IMR-90 (cell line): Measurements from ENCODE around the gene CCR5AS.

ENCODE experiments used
- ATAC-seq: fragments of 200-7000 bp; cut with Tn5 transposase; 2 replicates; pipeline ENCODE4 v1.9.1; 2020; ENCODE audit warnings: low read depth, mild to moderate bottlenecking, moderate library complexity
- BruUV-seq: library from RNA; stranded (reverse); fragments of 400-500 nt; replicated peaks from 2 replicates; lab custom pipeline; 2021; lab: Mats Ljungman, UMichigan
- CTCF ChIA-PET: fragments of 300-600 bp; formaldehyde crosslinking; extraction: SDS; loops from one replicate; lab custom pipeline; 2021; ENCODE audit warnings: antibody characterized with exemption; lab: Yijun Ruan, JAX
- POLR2A ChIA-PET: fragments of 300-600 bp; sonication (Branson Sonifier 250); formaldehyde crosslinking; loops from one replicate; lab custom pipeline; 2022; ENCODE audit warnings: antibody characterized with exemption; ENCODE audit not compliant: unreplicated experiment; lab: Charles Lee
- DNase-seq: peaks from one replicate; pipeline ENCODE4 v3.0.0; 2013
- H2AFZ ChIP-seq: replicated peaks from 2 replicates; pipeline ENCODE3; 2013; ENCODE audit warnings: low read length, mild to moderate bottlenecking; ENCODE audit not compliant: poor library complexity
- H2AK5ac ChIP-seq: 2 replicates; pipeline ENCODE4 v1.6.1; 2013; ENCODE audit warnings: low read depth, low read length, inconsistent platforms
- H2AK9ac ChIP-seq: replicated peaks from 2 replicates; pipeline ENCODE3; 2013; ENCODE audit warnings: mild to moderate bottlenecking, low read depth, low read length, moderate library complexity; ENCODE audit not compliant: poor library complexity
- H2BK120ac ChIP-seq: 2 replicates; pipeline ENCODE4 v1.6.1; 2013; ENCODE audit warnings: low read depth, low read length, inconsistent platforms
- H2BK15ac ChIP-seq: 3 replicates; pipeline ENCODE4 v1.6.1; 2013; ENCODE audit warnings: low read depth, low read length, inconsistent platforms
- H2BK20ac ChIP-seq: 2 replicates; pipeline ENCODE4 v1.6.1; 2013; ENCODE audit warnings: low read depth, mild to moderate bottlenecking, inconsistent platforms, low read length, moderate library complexity
- H2BK5ac ChIP-seq: 2 replicates; pipeline ENCODE4 v1.6.1; 2013; ENCODE audit warnings: mild to moderate bottlenecking, low read depth, low read length, inconsistent platforms; ENCODE audit not compliant: poor library complexity, severe bottlenecking
- H3K14ac ChIP-seq: replicated peaks from 2 replicates; pipeline ENCODE4 v1.6.1; 2013; ENCODE audit warnings: low read depth, low read length, inconsistent platforms
- H3K18ac ChIP-seq: 2 replicates; pipeline ENCODE4 v1.6.1; 2013; ENCODE audit warnings: low read depth, low read length, control low read depth
- H3K23ac ChIP-seq: 2 replicates; pipeline ENCODE4 v1.6.1; 2013; ENCODE audit warnings: low read depth, low read length, inconsistent platforms
- H3K27ac ChIP-seq: 2 replicates; pipeline ENCODE4 v1.5.1; 2013; ENCODE audit warnings: mild to moderate bottlenecking, control low read depth, low read length; ENCODE audit not compliant: insufficient read depth
- H3K27me3 ChIP-seq: 2 replicates; pipeline ENCODE4 v1.6.1; 2013; ENCODE audit warnings: low read length; ENCODE audit not compliant: control insufficient read depth, insufficient read depth
- H3K36me3 ChIP-seq: 2 replicates; pipeline ENCODE4 v1.6.1; 2013; ENCODE audit warnings: low read length, mixed read lengths; ENCODE audit not compliant: control insufficient read depth, insufficient read depth
- H3K4ac ChIP-seq: 2 replicates; pipeline ENCODE4 v1.6.1; 2013; ENCODE audit warnings: low read depth, low read length, inconsistent platforms
- H3K4me1 ChIP-seq: 2 replicates; pipeline ENCODE4 v1.6.1; 2013; ENCODE audit warnings: low read length, mixed read lengths; ENCODE audit not compliant: control insufficient read depth, insufficient read depth
- H3K4me2 ChIP-seq: 2 replicates; pipeline ENCODE4 v1.6.1; 2013; ENCODE audit warnings: low read depth, mild to moderate bottlenecking, control low read depth, low read length, moderate library complexity
- H3K4me3 ChIP-seq: 2 replicates; pipeline ENCODE4 v1.5.1; 2013; ENCODE audit warnings: low read depth, mild to moderate bottlenecking, control low read depth, low read length, moderate library complexity; ENCODE audit not compliant: insufficient read depth
- H3K56ac ChIP-seq: 2 replicates; pipeline ENCODE4 v1.6.1; 2013; ENCODE audit warnings: low read length, inconsistent platforms; ENCODE audit not compliant: insufficient read depth; ENCODE audit errors: extremely low read depth
- H3K79me1 ChIP-seq, 2 experiments: 2 replicates each; pipeline ENCODE4 v1.6.1; 2013; ENCODE audit warnings: low read length in 2 of 2, inconsistent platforms in 1 of 2, low read depth in 1 of 2
- H3K9ac ChIP-seq: 2 replicates; pipeline ENCODE4 v1.6.1; 2013; ENCODE audit warnings: low read depth, low read length, control low read depth
- H3K9me1 ChIP-seq: 2 replicates; pipeline ENCODE4 v1.6.1; 2013; ENCODE audit warnings: low read length, inconsistent platforms; ENCODE audit not compliant: insufficient read depth
- H3K9me3 ChIP-seq: 2 replicates; pipeline ENCODE4 v1.6.1; 2013; ENCODE audit warnings: low read length; ENCODE audit not compliant: control insufficient read depth, insufficient read depth
- H4K20me1 ChIP-seq: 2 replicates; pipeline ENCODE4 v1.6.1; 2013; ENCODE audit warnings: low read length, inconsistent platforms; ENCODE audit not compliant: insufficient read depth
- H4K5ac ChIP-seq: 2 replicates; pipeline ENCODE4 v1.6.1; 2013; ENCODE audit warnings: mild to moderate bottlenecking, low read depth, low read length, control low read depth
- H4K8ac ChIP-seq, 2 experiments: 2 replicates each; pipeline ENCODE4 v1.6.1; 2013; ENCODE audit warnings: low read depth in 2 of 2, low read length in 2 of 2, control low read depth in 1 of 2, inconsistent platforms in 1 of 2
- H4K91ac ChIP-seq: 2 replicates; pipeline ENCODE4 v1.6.1; 2013; ENCODE audit warnings: low read depth, low read length, inconsistent platforms; ENCODE audit not compliant: insufficient read depth
- BHLHE40 ChIP-seq: fragments of 150-350 bp; IDR thresholded peaks from 2 replicates; pipeline ENCODE4 v1.6.1; 2016; ENCODE audit warnings: mild to moderate bottlenecking, low read depth, low read length
- CEBPB ChIP-seq: IDR thresholded peaks from 2 replicates; pipeline ENCODE4 v1.6.1; 2012; ENCODE audit warnings: low read depth, low read length, improper control_type of control experiment
- CHD1 ChIP-seq: IDR thresholded peaks from 2 replicates; pipeline ENCODE4 v1.6.1; 2012; ENCODE audit warnings: low read depth, low read length, improper control_type of control experiment
- CTCF ChIP-seq: conservative IDR thresholded peaks from 2 replicates; pipeline ENCODE4 v1.5.1; 2012; ENCODE audit warnings: mild to moderate bottlenecking, low read depth, low read length, improper control_type of control experiment
- ELK1 ChIP-seq: fragments of 150-350 bp; IDR thresholded peaks from 2 replicates; pipeline ENCODE4 v1.6.1; 2016; ENCODE audit warnings: low read depth, mild to moderate bottlenecking, low read length, moderate library complexity, borderline replicate concordance
- FOS ChIP-seq: fragments of 150-350 bp; IDR thresholded peaks from 2 replicates; pipeline ENCODE4 v1.6.1; 2016; ENCODE audit warnings: low read depth, low read length
- MAFK ChIP-seq: IDR thresholded peaks from 2 replicates; pipeline ENCODE4 v1.6.1; 2012; ENCODE audit warnings: low read depth, low read length, improper control_type of control experiment
- MAZ ChIP-seq: IDR thresholded peaks from 2 replicates; pipeline ENCODE4 v1.6.1; 2012; ENCODE audit warnings: low read depth, mild to moderate bottlenecking, low read length, improper control_type of control experiment, moderate library complexity, borderline replicate concordance
- MXI1 ChIP-seq: IDR thresholded peaks from 2 replicates; pipeline ENCODE4 v1.6.1; 2012; ENCODE audit warnings: low read depth, mild to moderate bottlenecking, low read length, moderate library complexity, borderline replicate concordance
- NFE2L2 ChIP-seq: fragments of 150-350 bp; IDR thresholded peaks from 2 replicates; pipeline ENCODE4 v1.6.1; 2016; ENCODE audit warnings: low read depth, mild to moderate bottlenecking, low read length
- POLR2A ChIP-seq: IDR thresholded peaks from 2 replicates; pipeline ENCODE4 v1.6.1; 2012; ENCODE audit warnings: mild to moderate bottlenecking, low read depth, low read length
- RAD21 ChIP-seq: IDR thresholded peaks from 2 replicates; pipeline ENCODE4 v1.6.1; 2012; ENCODE audit warnings: low read length, improper control_type of control experiment
- RCOR1 ChIP-seq: IDR thresholded peaks from 2 replicates; pipeline ENCODE4 v1.6.1; 2012; ENCODE audit warnings: mild to moderate bottlenecking, low read length, improper control_type of control experiment; ENCODE audit not compliant: insufficient replicate concordance
- RFX5 ChIP-seq: IDR thresholded peaks from 2 replicates; pipeline ENCODE4 v1.8.0; 2012; ENCODE audit warnings: low read depth, mild to moderate bottlenecking, low read length, moderate library complexity
- SMC3 ChIP-seq: fragments of 150-350 bp; IDR thresholded peaks from 2 replicates; pipeline ENCODE4 v1.6.1; 2016; ENCODE audit warnings: low read depth, mild to moderate bottlenecking, antibody characterized with exemption, low read length, moderate library complexity
- USF2 ChIP-seq: fragments of 150-350 bp; IDR thresholded peaks from 2 replicates; pipeline ENCODE4 v1.6.1; 2017; ENCODE audit warnings: mild to moderate bottlenecking, antibody characterized with exemption, low read length, low read depth
- WGBS, 2 experiments: methylation state at CpG; one replicate each; pipeline versions ENCODE4 v1.1.5 to v1.1.7; 2013; ENCODE audit warnings: missing lambda C conversion rate in 2 of 2; ENCODE audit not compliant: insufficient read length in 1 of 2; ENCODE audit errors: extremely low coverage in 2 of 2; 5-methylcytosine and 5-hydroxymethylcytosine counted together
- dilution Hi-C: fragments of 300-500 bp; cut with HindIII; formaldehyde crosslinking; loops from one replicate; pipeline ENCODE4 v1.14.3; 2018; ENCODE audit warnings: low sequenced_read_pairs; ENCODE audit not compliant: unreplicated experiment
- in situ Hi-C: fragments of 300-500 bp; cut with MboI; formaldehyde crosslinking; loops from 3 replicates; pipeline ENCODE4 v1.14.3; 2019; ENCODE audit warnings: low sequenced_read_pairs, inconsistent platforms, mixed read lengths
- intact Hi-C: fragments of 100-400 bp; cut with micrococcal nuclease; formaldehyde crosslinking; loops from 2 replicates; pipeline ENCODE4 v1.10.0; 2022

CCR5AS gene

GRCh38 chr3:46399098-46399497, 7.8 kb downstream of the CCR5AS start:
- Histone ChIP-seq H4K5ac (no peak overlapping the region), H4K20me1 (no peaks in the 10 kb centered on the region), H3K79me1 (no peaks in the 10 kb centered on the region), H3K9ac (no peak overlapping the region), H3K56ac (no peak overlapping the region), H2BK5ac (no peak overlapping the region), H3K27ac (no peak overlapping the region), H3K9me1 (no peaks in the 10 kb centered on the region; the same call in 1 of the 2 replicates), H4K8ac (no peak overlapping the region), H3K4me3 (no peak overlapping the region), H2BK120ac (no peak overlapping the region), H2AFZ (no peak overlapping the region), H3K14ac (no peak overlapping the region), H4K91ac (no peak overlapping the region), H3K36me3 (no peaks in the 10 kb centered on the region), H3K4me1 (peaks cover 7% of the 10 kb centered on the region), H2AK9ac (no peak overlapping the region), H3K27me3 (peaks cover under 1% of the 10 kb centered on the region; the same call in 1 of the 2 replicates), H2BK15ac (no peak overlapping the region), H3K18ac (no peak overlapping the region), H3K4ac (no peak overlapping the region), H2BK20ac (no peak overlapping the region; the same call in 1 of the 2 replicates), H3K9me3 (no peaks in the 10 kb centered on the region), H3K23ac (no peak overlapping the region), H3K4me2 (no peak overlapping the region), H2AK5ac (no peak overlapping the region)
- TF ChIP-seq RAD21 (no peak), CHD1 (no peak), RCOR1 (no peak), SMC3 (no peak), MAFK (no peak), MAZ (no peak), NFE2L2 (no peak), RFX5 (no peak), FOS (no peak), USF2 (no peak), ELK1 (no peak), POLR2A (no peak), CEBPB (no peak), CTCF (no peak), MXI1 (no peak), BHLHE40 (no peak)
- ATAC-seq (no peak), DNase-seq (no peak)
- WGBS, 2 experiments, result 38% methylated on average over 1 of the region's 2 CpGs; no CpG with 5 or more reads in 1 of the 2 experiments
- BruUV-seq, result no TSS peak
- dilution Hi-C loops (no loop called here), in situ Hi-C loops (no loop called here), intact Hi-C loops (no loop called here)
- POLR2A ChIA-PET, result no interaction called here
- CTCF ChIA-PET, result interaction anchor here (1.3 kb wide), 1 partner anchor 90 kb away, joined by 4 read pairs; no protein-coding TSS in a partner anchor
